DMS79 (cell line): Measurements from ENCODE around the gene OR2T4.

ENCODE experiments used
- DNase-seq: peaks from one replicate; lab custom pipeline; 2025; lab: John Stamatoyannopoulos, UW

Gene OR2T4

GRCh38 chr1:248361121-248361715, at the start of gene OR2T4:
Gene OR2T4, plus strand, starts transcription at chr1:248361665. Its CDS starts 0 bp downstream, at chr1:248361665.
- no peak for DNase-seq

- no peak for DNase-seq
Measured at GRCh38 chr1:248316796-248317195, 44.7 kb upstream of the OR2T4 start.

- DNase-seq, result no peak
Measured at GRCh38 chr1:248324468-248324867, 37.0 kb upstream of the OR2T4 start, which contains the start of gene OR2M7. Gene OR2M7, minus strand, starts transcription at chr1:248324568. Its CDS starts 0 bp downstream, at chr1:248324568.

GRCh38 chr1:248343451-248343850, 18.0 kb upstream of the OR2T4 start:
- no peak for DNase-seq

- no peak for DNase-seq
Measured at GRCh38 chr1:248348475-248348874, 13.0 kb upstream of the OR2T4 start, which contains the start of gene OR14C36. Gene OR14C36, plus strand, starts transcription at chr1:248348775. Its CDS starts 0 bp downstream, at chr1:248348775.

GRCh38 chr1:248359415-248359814, 2.0 kb upstream of the OR2T4 start:
- DNase-seq, result no peak

- no peak for DNase-seq
Measured at GRCh38 chr1:248366609-248367008, 5.1 kb downstream of the OR2T4 start.

- DNase-seq, result no peak
Measured at GRCh38 chr1:248372394-248372793, 10.9 kb downstream of the OR2T4 start.

- DNase-seq, result no peak
Measured at GRCh38 chr1:248373761-248374160, 12.3 kb downstream of the OR2T4 start.

GRCh38 chr1:248375446-248375845, 14.0 kb downstream of the OR2T4 start, which contains the start of gene OR2T6:
Gene OR2T6, plus strand, starts transcription at chr1:248375746. Its CDS starts 11,863 bp downstream, at chr1:248387609.
- no peak for DNase-seq

- DNase-seq, result no peak
Measured at GRCh38 chr1:248376916-248377315, 15.5 kb downstream of the OR2T4 start.

- no peak for DNase-seq
Measured at GRCh38 chr1:248380854-248381253, 19.4 kb downstream of the OR2T4 start.

- no peak for DNase-seq
Measured at GRCh38 chr1:248388426-248388825, 27.0 kb downstream of the OR2T4 start.

GRCh38 chr1:248393050-248393449, 31.6 kb downstream of the OR2T4 start:
- DNase-seq, result no peak

- DNase-seq, result no peak
Measured at GRCh38 chr1:248402748-248403147, 41.3 kb downstream of the OR2T4 start, which contains the start of gene OR2T1. Gene OR2T1, plus strand, starts transcription at chr1:248403048. Its CDS starts 3,100 bp downstream, at chr1:248406148.

GRCh38 chr1:248404024-248404423, 42.6 kb downstream of the OR2T4 start:
- no peak for DNase-seq

GRCh38 chr1:248406721-248407692, 45.5 kb downstream of the OR2T4 start:
- DNase-seq, result no peak
